DMS114 treated with DMSO at 0.1 percent for 48 hours (cell line): ENCODE data around the gene FOLR3.
"Not testable (repeated sequence)": the region's sequence is repeated elsewhere in the genome, so short reads cannot be mapped to it uniquely, and the experiment has no call there.

Experiments
- DNase-seq: peaks from one replicate; lab custom pipeline; 2025; ENCODE audit not compliant: unreplicated experiment; lab: John Stamatoyannopoulos, UW

Gene FOLR3

GRCh38 chr11:72162891-72163492 is 27.5 kb downstream of the FOLR3 start:
- no peak for DNase-seq

- not testable (repeated sequence) for DNase-seq
These were observed 28.7 kb downstream of the FOLR3 start for GRCh38 chr11:72164187-72164586.

GRCh38 chr11:72169046-72169555 is 33.6 kb downstream of the FOLR3 start:
- DNase-seq, result not testable (repeated sequence)

GRCh38 chr11:72169754-72170153 is 34.2 kb downstream of the FOLR3 start:
- DNase-seq, result not testable (repeated sequence)

- not testable (repeated sequence) for DNase-seq
These were observed 36.5 kb downstream of the FOLR3 start for GRCh38 chr11:72172043-72172442.

- no peak for DNase-seq
These were observed 37.8 kb downstream of the FOLR3 start for GRCh38 chr11:72173291-72173690.

GRCh38 chr11:72174302-72175070 is 39.0 kb downstream of the FOLR3 start:
- DNase-seq, result no peak

GRCh38 chr11:72177656-72178055 is 42.1 kb downstream of the FOLR3 start:
- no peak for DNase-seq

- DNase-seq, result no peak
These were observed 43.7 kb downstream of the FOLR3 start for GRCh38 chr11:72179049-72179803.

- no peak for DNase-seq
These were observed 44.4 kb downstream of the FOLR3 start for GRCh38 chr11:72179804-72180396.

- not testable (repeated sequence) for DNase-seq
These were observed 45.5 kb downstream of the FOLR3 start for GRCh38 chr11:72180892-72181552.

- DNase-seq, result not testable (repeated sequence)
These were observed 46.0 kb downstream of the FOLR3 start for GRCh38 chr11:72181553-72181958.

- DNase-seq, result no peak
These were observed 52.7 kb downstream of the FOLR3 start for GRCh38 chr11:72188267-72188666.
